Stimulated activated CD4-positive, alpha-beta T cell treated with anti-CD3 and anti-CD28 coated beads, Interleukin-4, amount 100 ng/mL, for 48 hours (primary cell): ENCODE data around the gene ETV6.

Experiments used
- DNase-seq, 2 donors: peaks; one replicate each; pipeline ENCODE4 v3.0.0-alpha.2; 2020; ENCODE audit warnings: low read depth in 2 of 2

The ETV6 gene

DNA sequence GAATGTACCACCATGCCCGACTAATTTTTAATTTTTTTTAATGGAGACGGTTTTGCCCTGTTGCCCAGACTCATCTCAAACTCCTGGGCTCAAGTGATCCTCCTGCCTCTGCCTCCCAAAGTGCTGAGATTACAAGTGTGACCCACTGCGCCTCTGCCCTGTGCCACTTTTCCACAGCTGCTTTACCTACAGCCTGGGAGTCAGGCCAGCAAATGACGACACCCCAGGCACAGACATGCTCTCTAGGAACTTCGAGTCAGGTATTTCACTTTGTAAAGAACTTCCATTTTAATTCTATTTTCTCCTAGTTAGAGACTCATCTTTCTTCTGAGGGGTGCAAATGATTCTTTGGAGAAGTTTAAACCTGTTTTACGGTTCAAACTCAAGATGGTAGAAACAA is 89.0 kb downstream of the ETV6 start:
- no peak for DNase-seq

DNA sequence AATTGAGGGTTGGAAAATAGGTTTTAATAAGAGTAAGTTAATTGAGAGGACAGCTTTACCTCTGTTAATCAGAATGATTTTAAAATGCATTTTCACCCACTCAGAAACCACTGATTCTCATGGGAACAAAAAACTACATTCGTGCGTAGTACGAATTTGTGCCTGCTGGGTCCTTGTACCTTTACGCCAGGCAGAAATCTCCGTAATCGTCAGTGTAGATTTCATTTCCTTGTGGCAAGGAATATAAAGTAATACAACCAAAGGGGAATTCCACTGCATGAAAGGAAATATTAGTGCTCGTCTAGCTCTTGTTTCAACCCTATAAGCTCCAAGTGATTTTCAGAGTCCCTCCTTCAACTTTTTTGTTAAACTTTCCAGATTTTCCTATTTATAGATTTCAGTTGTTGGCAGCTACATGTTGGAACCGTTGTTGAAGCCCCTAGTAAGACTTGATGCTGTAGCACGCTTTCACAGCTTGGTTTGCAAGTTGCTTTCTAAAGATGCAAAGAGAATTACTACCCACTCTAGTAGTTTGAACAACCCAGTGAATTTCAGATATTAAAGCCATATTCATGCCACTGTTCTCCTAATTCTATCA is 90.6 kb downstream of the ETV6 start:
- DNase-seq = no peak

DNA sequence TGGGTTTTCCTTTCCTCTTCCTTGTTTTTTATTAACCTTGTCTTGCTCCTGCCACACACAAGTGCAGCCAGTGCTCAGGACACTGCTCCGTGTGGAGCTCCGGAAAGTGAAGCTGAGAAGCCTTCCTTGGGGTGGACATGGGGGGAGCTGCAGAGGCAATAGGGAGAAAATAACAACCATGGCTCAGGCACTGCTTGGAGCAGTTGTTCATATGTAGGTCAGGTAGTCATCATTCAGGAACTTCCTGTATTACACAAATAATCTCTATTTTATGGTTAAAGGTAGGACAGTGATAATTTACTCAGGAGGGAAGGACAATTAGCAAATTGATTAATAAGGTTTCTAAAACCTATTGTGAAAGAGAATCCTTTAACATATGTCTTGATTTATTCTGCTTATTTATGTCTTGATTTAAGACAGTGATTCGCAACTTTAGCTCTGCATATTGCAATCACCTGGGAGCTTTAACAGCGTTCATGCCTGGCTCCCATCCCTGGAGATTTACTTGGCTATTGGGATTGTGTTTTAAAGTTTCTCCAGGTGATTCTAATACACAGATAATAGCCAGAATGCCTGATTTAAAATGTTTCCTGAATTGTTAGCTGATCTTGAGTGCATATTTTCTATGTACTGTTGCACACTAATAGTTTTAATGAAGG is 92.1 kb downstream of the ETV6 start:
- no peak for DNase-seq

DNA sequence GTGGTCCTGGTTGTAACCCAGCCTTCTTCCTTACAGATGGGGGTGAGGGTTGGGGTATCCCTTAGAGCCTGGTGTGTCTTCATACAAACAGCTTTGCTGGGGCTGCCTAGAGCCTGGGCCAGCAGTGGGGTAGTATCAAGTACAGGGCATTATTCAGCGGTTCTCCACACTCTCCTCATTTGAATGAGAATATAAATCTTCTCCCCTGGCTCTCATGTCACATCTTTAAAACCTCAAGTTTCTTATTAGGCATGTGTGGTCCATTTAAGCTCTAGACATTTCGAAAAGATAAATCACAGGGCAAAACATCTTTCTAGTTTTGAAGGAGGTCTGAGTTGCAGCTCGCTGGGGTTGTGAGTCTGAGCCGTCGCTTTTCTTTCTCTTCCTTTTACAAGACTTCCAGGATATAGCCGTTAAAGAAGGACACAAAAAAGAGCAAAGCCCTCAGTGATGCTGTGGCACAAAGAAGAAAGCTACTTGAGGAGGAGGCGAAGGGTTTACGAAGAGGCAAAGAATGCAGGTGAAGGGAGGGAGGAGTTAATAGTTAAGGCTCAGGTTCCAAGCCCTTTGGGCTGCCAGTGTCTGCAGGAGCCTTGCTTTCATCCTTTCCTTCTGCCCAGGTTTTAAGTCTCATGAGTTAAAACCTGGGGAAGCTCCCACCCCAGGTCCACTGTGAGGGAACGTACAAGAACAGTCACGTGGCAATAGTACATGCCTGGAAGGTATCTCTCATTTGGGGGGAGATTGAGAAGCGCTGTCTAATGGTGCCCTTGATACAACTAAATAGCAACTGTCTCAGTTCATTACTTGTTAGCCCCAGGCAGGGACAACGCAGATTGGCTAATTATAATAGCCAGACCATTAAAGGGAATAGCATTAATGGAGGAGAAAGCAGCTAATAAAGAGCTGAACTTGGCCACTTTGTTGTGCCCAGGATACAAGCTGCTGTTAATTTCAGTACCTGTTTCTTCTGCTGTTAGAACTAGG is 94.2 kb downstream of the ETV6 start:
- no peak for DNase-seq

DNA sequence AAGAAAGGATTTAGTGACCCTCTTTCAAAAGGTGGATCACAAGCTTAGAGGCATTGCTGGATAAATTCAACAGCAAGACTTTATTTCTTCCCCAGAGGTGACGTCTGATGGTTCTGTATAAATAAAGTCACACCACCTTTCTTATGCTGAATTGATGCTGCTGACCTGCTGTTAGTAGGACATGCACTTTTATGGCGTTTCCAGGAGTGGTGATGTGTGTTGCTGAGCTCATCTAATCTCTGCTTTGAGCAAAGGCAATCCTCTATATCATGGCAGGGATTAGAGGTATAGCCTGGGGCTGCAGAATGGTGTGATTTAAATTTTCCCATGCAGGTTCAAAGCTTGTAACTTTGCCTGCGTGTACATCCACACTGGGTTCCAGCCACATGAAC is 94.9 kb downstream of the ETV6 start:
- no peak for DNase-seq

DNA sequence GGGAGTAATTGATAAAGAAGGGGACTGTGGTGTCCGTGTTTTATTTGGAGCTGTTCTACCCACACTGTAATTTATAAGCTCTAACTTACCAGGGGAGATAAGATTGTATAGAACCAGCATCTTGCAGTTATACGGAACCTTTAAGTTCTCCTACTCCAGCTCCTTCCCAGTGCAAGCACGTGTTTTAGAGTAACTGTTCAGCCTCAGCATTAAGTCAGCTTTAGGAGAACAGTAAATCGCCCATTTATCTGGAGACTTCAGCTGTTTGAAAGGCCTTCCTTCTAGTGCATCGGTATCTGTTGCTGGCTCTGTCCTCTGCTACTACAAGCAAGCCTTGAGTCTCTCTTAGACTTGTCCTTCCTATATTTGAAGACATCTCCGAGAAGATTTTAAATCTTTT is 95.6 kb downstream of the ETV6 start:
- no peak for DNase-seq

DNA sequence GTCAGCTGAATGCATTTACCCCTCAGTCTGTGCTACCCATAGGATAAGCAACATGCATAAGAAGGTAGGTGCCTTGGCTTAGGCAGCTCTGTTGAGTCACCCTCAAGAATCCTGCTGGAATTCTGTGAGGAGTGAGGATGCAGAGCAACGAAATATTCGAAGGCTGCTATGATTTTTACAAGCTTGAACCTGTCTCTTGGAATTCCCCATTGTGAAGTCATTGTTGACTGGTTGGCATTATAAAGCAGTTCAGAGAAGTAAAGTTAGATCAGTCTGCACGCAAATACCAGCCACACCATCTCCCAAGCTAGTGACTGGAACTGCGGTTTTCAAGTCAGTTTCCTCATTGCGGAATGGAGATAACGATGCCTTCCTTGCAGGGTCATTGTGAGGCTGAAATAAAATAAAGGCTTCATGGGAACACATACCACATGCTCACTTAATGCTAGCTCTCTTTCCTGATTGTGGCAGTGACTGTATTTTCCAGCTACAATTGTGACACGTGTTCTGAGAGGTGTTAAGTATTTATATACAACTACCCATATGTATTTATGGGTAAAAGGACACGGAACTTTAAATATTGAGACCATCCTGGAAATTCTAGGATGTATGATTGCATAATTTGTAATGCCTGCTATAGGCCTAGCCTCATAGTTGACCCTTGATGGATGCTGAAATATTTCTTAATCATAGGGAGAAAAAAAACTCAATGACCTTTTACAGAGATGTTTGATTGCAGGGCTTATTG is 96.7 kb downstream of the ETV6 start:
- no peak for DNase-seq

DNA sequence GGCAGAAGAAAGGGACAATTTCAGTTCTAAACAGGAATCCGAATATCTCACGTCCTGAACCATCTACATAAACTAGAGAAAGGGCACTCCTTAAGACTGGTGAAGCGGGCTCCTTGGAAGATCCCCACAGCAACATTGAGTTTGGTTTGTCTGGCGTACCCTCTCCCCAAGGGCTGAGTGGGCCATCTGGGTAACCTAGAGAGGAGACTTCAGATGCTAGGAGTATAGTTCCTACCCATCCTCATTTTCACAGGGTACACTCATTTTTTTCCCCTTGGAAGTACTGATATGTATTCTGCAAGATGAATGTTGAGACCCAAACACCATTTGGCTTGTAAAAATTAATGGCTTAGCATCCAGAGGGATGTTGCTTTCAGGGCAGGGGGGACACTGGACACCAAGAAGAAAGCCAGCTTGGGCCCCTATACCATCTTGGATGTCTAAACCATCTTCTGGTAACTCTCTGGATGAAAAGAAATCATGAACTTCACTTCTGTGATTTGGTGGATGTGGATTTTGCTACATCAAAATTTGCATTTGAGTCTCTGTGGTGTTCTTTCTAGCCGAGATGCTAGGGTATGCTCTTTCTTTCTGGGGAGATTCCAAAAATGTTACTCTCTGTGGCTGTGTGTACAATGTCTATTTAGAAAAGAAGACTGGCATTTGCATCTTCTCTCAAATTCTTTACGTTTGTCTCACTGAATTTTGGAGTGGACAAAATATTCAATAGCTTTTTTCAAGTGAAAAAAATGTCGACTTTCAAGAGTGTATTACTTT is 97.7 kb downstream of the ETV6 start:
- DNase-seq = no peak

DNA sequence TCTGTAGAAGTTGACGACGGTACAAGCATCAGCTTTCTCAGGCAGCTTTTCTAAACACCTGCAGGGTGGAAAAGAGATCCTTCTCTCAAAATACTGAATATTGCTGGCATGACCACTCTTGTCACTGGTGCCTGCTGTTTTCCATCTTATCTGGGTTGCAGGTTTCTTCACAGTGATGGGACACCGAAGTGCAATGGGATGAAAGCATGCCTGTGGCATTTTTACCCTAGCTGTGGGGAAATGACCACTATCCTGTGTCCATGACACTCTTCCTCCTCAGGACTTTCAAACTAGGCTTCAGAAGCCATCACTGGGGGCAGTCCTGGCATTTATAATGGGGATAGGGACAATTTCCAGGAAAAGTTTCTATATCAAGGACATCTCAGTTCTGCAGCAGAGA is 98.5 kb downstream of the ETV6 start:
- DNase-seq = no peak

DNA sequence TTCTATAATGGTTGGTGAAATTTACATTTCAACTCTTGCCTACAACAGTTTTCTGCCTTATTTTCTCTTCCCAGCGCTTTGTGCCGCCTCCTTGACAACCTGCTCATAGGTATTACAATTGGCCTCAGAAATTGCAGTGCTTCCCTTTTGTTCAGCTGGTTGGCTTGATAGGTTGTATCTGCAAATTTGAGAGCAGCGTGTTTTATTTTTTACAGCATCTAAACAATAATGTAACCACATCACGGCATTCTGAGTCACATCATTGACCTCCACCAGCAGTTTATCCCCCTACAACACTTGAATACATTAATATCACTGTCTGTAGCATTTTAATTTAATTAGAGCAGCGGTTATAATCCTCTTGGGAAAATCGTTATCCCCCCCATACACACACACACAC is 99.4 kb downstream of the ETV6 start:
- DNase-seq = no peak

DNA sequence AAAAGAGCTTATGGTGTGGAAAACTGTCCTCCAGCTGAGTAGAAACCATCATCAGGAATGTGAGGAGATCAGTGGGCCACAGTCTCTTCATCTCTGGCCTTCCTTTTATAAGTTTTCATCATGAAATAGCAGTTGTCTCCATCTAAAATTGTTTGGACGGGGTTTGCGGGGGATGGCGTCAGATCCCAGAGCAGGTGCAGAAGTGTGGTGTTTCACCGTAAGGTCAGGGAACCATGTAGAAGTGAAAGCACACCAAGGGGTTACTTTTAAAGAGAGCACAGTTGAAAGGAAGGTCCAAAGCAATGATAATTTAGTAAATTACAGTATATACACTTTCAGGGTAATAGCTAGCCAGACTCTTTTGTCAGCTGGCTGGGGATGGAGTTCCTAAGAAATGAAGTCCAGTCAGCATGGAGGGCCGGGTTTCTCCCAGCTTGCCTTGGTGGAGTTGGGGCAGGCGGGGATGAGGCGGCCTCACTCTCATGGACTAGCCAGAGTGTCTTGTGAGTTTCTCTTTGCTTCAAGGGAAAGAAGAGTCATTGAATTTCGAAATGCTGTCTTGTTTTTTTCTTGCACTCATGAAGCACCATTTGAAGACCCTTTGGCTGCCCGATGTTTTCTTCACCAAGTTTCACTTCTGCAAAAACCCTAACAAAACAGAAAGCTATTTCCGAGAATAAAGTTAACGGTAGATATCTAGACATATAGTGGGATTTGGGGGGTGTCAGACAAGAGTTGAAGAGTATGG is 100.6 kb downstream of the ETV6 start:
- DNase-seq = no peak

DNA sequence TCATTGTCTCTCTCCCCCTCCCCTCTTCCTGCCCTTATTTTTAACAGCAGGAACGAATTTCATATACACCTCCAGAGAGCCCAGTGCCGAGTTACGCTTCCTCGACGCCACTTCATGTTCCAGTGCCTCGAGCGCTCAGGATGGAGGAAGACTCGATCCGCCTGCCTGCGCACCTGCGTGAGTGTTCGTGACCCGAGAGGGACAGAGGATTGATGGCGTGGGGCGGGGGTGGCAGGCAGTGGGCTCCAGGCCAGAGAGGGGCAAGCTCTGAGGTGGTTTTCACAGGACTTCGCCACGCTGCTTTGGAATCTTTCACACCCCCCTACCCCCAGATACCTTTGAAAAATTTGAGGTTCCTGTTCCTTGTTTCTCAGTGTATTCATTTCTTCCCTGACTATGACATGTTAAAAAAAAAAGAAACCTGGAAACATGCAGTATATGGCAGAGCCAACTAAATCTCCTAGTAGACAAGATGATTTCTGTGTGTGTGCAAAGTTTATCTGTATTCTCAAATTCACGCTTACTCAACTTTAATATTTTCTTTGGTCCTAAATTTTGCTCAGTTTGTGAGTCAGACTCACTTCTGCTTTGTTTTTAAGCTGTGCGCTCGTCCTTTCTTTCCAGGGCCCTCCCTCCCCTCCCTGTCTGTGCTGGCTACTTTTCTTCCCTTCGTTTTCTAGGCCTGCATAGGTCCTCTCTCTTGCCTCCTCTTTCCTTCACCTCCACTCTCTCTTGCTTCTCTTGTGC is 103.1 kb downstream of the ETV6 start:
- DNase-seq = no peak

DNA sequence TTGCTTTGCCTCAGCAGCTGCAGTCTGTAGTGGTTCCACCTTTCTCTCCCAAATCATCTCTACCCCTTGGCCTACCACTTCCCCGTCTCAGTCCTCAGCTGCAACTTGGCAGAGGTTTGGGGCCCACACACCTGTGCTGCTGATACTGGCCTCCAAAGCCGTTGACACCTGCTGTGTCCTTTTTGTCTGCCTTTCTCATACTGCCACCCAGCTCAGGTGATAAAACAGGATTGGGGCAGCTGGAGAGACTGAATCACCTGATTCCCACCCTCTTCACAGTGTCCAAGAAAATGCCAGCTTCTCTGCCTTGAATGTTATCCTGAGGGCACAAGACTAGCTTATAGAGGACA is 103.7 kb downstream of the ETV6 start:
- no peak for DNase-seq

DNA sequence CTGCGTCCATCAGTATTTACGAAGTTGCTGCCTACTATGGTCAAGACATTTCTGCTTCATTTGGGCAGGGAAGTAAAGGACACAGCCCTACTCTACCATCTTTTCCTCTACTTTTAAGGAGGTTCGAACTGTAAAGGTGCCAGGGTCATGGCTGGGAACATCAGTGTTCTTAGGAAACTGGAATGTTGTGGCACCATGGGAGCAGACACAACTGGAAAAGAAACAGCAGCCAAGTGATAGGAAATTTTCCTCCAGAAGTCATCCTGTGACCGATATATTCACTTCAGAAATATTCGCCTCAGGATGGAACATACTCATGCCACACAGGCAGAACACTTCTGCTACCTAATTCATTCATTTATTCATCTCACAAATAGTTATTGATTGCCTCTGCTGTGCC is 104.4 kb downstream of the ETV6 start:
- DNase-seq = no peak

DNA sequence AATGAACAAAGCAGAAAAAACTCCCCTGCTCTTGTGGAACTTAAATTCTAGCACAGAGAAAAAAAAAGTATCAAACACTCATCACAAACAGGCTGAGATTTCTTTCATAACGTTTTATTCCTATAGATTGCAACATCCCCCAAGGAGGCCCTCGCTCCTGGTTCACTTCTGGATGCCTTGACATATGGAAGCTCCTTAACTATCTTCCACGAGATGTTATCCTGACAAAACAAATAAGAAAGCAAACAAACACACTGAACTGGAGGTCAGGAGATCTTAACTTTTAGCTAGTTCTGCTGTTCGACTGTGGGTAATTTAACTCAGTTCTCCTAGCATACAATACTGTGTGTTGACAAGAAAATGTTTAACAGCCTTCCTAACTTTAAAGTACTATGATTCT is 104.8 kb downstream of the ETV6 start:
- DNase-seq = no peak

DNA sequence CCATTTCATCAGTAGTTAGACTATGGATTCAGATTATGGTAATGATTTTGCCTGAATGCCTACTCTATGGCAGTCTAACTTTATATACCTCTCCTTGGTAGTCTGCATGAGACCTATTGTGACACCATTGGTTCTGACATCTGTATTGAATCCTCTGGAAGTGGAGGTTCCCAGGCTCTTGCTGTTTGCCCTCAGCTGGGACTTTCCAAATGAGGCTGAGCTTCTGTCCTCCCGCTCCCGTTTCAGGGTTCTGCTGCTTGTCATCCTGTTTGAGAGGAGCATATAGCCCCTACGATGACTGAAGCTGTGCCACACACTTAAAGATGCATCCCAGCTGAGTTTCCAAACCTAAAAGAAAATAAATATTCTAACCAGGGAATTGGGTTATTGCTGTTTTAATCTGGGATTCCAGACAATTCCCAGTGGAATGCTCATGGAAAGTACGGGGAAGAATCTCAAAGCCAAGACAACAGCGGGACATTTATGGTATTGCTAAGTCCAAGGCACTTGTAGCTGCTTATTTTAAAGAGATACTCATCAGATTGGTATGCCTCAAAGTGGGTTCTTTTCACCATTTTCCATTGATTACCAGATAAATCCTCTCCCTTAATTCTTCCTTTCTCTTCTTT is 105.9 kb downstream of the ETV6 start:
- no peak for DNase-seq

DNA sequence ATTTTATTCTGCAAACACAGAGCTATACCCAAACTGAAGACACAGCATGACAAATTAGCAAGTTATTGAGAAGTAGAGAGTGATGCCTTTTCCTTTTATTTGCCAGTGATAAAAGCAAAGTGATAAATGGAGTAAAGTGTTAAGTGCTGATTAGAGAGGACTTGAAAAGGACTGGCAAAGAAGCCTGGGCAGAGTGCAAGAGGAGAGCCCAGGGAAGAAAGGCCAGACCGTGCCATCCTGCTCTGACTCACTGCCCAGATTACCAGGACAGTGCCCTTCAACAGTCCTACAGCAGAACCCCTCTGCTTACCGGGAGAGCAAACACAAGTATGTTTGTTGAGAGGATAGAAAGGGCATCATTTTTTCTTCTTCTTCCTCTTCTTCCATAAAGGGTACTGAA is 106.5 kb downstream of the ETV6 start:
- DNase-seq = no peak

DNA sequence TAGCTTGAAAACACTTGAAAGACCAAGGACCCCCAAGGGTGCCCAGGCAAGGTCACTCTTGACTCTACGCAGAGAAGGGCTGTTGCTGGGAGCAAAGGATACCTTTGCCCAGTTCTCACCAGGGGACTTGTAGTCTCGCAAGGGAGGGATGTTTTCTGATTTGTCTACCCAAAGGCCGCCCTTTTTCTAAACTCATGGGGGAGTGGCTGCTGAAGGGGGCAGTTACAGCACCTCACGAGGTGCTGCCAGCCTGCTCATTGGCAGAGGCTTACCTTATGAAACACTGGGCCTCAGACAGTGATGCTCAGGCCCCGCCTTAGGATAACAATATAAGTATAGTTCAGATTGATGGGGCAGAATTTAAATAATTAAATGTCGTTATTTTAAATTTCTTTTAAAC is 107.0 kb downstream of the ETV6 start:
- no peak for DNase-seq

DNA sequence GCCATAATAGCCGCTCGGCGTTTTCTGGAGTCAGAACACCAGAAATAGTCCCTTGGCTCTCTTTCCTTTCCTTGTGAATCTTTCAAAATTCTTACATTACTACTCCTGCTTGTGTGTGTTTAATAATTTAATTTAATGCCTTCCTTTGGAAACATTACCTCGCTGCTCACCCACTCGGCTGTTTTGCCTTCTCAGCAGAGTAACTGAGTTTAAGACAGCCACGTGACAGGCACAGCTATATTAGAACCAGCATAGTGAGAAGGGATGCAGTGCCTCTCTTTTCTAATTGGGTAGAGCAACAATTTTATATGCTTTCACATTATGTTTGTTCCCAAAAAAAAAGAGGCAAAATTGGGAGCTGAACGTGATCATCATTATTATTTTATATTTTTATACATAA is 107.6 kb downstream of the ETV6 start:
- DNase-seq = no peak

DNA sequence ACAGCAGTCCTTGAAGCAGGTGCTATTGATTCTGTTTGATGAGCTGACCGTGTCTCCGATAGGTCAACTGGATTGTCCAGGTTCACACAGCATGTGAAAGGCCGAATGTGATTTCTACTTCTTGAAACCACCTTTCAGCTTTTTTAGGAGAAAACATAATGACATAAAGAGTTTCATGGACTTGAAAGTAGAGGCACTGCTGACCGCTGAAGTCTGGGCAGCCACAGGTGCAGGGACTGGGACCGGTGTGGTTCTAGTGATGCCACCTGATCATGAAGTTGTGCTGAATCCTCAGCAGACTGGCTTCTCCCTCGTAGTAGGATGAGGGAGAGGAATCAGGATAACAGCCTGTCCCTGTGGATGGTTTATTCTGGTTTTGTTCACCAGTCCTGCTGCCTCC is 108.1 kb downstream of the ETV6 start:
- no peak for DNase-seq
